AG09319 (cell line): ENCODE results near the gene MRPS5.

Experiments used
- DNase-seq: peaks from one replicate; pipeline ENCODE4 v3.0.0-alpha.2; 2010; ENCODE audit warnings: low read depth; ENCODE audit errors: extremely low read depth
- TF ChIP-seq, protein P1 (sequence below): IDR thresholded peaks from 2 replicates; pipeline ENCODE4 v1.5.1; 2011; ENCODE audit warnings: low read depth, mild to moderate bottlenecking, inconsistent platforms, low read length, moderate library complexity

The MRPS5 gene

DNA sequence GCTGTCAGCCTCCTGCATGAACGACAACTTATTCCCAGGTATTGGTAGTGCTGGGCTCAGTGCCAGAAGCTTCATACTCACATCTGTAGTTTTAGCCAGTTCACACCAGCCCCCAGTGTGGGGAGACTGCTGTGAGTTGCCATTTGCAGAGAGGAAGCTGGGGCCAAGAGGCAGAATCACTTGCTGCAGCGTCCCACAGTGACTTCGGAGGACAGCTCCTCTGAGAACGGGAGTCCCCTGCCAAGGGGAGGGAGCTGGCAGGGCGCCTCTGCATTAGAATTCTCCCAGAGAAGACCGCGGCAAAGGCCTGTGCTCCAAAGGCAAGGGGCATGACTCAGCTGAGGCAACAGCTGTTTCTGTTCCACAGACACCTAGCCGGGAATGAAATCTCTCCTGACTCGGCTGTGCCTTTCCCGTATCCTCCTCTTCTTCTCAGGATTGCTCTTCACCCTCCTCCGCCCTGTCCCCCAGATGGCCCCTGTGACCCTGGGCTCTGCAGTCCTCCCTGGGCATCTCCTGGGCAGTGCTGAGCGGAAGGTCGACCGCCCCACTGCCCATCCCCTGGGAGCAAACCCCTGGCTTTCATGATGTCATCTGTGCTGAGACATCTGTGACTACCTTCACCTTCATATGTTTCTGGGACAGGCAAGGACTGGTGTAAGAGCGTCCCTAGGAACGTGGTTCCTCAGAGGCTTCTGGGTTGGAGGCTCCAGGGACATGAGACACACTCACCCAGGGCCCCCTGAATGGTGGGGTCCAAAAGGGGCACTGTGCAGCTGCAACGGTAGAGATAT is 78.1 kb downstream of the MRPS5 start:
- TF ChIP-seq, protein P1, sequence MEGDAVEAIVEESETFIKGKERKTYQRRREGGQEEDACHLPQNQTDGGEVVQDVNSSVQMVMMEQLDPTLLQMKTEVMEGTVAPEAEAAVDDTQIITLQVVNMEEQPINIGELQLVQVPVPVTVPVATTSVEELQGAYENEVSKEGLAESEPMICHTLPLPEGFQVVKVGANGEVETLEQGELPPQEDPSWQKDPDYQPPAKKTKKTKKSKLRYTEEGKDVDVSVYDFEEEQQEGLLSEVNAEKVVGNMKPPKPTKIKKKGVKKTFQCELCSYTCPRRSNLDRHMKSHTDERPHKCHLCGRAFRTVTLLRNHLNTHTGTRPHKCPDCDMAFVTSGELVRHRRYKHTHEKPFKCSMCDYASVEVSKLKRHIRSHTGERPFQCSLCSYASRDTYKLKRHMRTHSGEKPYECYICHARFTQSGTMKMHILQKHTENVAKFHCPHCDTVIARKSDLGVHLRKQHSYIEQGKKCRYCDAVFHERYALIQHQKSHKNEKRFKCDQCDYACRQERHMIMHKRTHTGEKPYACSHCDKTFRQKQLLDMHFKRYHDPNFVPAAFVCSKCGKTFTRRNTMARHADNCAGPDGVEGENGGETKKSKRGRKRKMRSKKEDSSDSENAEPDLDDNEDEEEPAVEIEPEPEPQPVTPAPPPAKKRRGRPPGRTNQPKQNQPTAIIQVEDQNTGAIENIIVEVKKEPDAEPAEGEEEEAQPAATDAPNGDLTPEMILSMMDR, result no peak
- DNase-seq, result peak; percentile 39

DNA sequence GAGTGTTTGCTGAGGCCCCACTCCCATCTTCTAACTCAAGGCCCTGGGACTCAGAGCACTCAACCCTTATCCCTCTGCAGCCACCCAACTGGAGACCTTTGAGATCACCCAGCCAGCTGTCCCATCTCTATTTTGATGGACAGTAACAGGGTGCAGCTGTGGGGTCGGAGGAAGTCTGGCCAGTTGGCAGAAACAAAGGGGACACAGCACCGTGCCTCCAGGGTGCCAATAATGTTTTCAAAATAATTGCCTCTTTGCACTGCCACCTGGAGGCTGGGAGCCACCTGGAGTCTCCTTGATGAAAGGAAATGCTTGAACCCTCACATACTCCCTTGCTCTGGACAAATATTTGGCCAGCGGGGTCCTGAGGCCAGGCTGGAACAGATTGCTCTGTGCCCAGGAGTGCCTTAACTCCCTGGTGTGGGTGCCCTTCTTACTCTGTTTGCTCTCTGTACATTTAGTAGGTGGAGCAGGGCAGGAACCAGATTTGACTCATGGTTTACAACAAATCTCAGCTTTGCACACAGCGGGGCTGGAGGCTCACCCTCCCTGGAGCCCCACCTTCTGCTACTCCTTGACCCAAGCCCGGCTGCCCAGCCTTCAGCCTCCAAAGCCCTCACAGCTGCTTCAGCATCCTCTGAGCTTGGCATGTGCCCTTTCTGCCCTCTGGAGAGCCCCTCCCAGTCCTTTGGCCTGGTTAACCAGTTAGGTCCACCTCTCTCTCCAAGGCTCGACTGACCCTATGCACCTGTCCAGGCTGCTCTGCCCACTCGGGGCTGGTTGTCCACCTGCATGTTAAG is 78.9 kb downstream of the MRPS5 start:
- TF ChIP-seq, protein P1, result no peak
- DNase-seq, result no peak

DNA sequence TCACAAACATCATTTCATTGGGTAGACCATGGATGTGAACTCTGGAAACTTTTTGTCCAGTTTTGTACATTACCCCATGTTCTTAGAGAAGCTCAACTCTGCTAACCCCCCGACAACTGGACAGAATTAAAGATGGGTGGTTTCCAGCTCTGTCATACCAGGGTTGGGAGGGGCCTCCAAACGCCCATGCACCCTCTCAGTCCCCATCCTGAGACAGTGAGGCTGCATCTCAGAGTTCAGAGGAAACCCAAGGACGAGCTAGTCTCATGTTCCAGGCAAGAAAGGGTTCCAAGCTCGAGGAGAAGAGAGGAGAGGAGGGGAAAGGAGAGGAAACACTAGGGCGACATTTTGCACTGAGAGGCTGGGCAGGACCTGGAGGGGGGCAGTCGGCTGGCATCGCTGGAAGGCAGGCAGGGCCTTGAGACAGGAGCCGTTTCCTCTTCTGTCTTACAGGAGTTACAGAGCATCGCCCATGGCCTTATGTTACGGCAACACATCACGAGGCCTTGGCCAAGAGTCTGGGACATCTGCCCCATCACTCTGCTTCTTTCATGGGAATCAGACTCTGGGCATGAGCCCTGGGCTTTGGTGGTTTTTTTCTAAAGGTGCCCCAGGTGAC is 79.7 kb downstream of the MRPS5 start:
- no peak for DNase-seq
- TF ChIP-seq, protein P1, result no peak

DNA sequence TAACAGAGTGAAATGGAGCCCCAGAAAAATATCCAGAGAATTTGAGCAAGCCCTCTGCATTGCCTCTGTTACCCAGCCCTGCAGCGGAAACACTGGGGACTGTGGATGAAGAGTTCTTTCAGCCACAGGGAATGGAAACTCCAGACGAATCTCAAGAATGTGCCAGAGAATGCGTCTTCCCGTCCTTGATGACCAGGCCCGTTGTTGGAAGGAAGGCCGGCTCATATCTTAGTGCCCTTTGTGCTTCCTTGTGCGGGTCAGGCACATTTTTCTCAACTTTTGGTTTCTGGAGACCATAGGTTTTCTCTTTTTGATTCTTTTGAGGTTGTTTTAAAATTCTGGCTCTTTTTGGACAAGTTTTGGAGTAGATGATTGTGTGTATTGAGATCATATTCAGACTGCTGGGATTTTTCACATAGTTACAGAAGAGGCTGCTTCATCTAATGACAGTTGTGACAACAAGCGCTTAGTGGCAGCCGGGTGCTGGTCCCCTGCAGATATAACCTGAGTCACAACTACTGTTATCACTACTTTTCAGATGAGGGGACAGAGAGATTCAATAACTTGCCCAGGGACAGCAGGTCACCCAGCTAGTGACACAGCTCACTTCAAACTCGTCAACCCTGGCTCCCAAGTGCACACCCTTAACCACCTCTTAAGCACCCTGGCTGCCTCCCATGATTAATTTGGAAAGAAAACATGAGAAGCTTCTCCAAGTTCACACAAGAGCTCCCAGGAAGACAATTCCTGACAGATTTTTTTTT is 80.4 kb downstream of the MRPS5 start:
- TF ChIP-seq, protein P1, result no peak
- DNase-seq, result no peak

DNA sequence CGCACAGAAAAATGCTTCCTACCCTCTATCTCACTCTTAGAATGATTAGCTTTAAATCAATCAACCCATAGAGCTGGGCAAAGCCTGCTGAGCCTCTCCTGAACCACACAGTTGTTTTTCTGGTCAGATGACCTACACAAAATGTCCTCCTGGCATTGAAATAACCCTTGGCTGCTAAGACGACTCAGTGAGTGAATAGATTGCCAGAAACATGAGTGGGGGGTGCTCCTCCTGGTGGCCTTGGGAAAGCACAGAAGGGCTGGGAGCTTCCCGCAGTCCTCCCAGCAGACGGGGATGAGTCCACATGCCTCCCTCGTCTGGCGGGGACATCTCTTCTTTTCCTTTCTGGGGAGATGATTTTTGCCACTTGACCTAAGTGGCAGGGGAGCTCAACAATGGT is 81.2 kb downstream of the MRPS5 start:
- TF ChIP-seq, protein P1, result no peak

DNA sequence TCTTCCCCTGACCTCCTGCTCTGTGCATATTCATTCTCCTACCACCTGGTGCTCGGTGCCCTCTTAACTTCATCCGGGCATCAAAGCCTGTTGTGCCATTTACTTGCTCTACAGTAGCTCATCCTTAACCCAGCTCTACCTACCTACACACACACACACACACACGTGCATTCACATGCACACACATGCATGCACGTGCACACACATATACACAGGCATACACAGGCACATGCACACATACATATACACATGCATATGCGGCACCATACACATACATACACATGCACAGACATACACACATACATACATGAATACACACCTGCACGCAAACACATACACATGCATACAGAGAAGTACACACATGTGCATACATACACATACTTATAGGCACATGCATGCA is 81.6 kb downstream of the MRPS5 start:
- DNase-seq, result no peak
- TF ChIP-seq, protein P1, result no peak

More for the DNA sequence above, 81.2 kb downstream of the MRPS5 start:
- DNase-seq, result no peak
